Right atrium auricular region (tissue), 2 donors: ENCODE data around the gene AATF. TPM values are rescaled to one million over a fixed set of nuclear protein-coding genes. Genes with fewer than 3 reads are reported as not detected.
A peak's percentile ranks its signal among the peaks of the same experiment; 100 is the strongest.

Source experiments
- DNase-seq: peaks from one replicate; pipeline ENCODE4 v3.0.0-alpha.2; 2019; ENCODE audit warnings: low spot score
- H3K27ac ChIP-seq, 2 donors: fragments of 200-600 bp; sonication (generic); 1 replicate in 1 of 2; 2 replicates in 1 of 2; pipeline ENCODE4 v1.5.1; 2016 to 2019
- H3K27me3 ChIP-seq, 2 donors: fragments of 200-600 bp; sonication (generic); one replicate each; pipeline versions ENCODE4 v1.5.1 to v1.6.0; 2017 to 2019
- H3K36me3 ChIP-seq: fragments of 200-600 bp; sonication (generic); one replicate; pipeline ENCODE4 v1.5.1; 2016
- H3K4me1 ChIP-seq, 2 donors: fragments of 200-600 bp; sonication (generic); one replicate each; pipeline versions ENCODE4 v1.5.1 to v1.6.0; 2017 to 2019
- H3K4me3 ChIP-seq, 2 donors: fragments of 200-600 bp; sonication (generic); 1 replicate in 1 of 2; 2 replicates in 1 of 2; pipeline ENCODE4 v1.5.1; 2017 to 2019; ENCODE audit warnings: mild to moderate bottlenecking in 1 of 2, moderate library complexity in 1 of 2
- H3K9me3 ChIP-seq, 2 donors: fragments of 200-600 bp; sonication (generic); one replicate each; pipeline ENCODE4 v1.5.1; 2019
- total RNA-seq, 2 donors: library from RNA; depleted of rRNA; stranded (reverse); fragments of >200 nt; gene quantifications; one replicate each; pipeline ENCODE4 v1.1.0, GENCODE V29; 2016
- TF ChIP-seq, protein P1 (sequence below), 2 donors: fragments of 200-600 bp; sonication (generic); IDR thresholded peaks; one replicate each; pipeline ENCODE4 v1.5.1; 2019; ENCODE audit warnings: antibody characterized with exemption in 2 of 2

Gene AATF
- total RNA-seq, 2 donors from 2014 or later = 17.8 to 23.2 TPM

- H3K4me3 ChIP-seq = no peak overlapping the region
- H3K9me3 ChIP-seq = no peaks in the 10 kb centered on the region
- H3K27me3 ChIP-seq = peaks cover 76 to 91% of the 10 kb centered on the region in 2 donors
- H3K36me3 ChIP-seq = no peaks in the 10 kb centered on the region
- H3K27ac ChIP-seq = no peak overlapping the region
- H3K4me1 ChIP-seq = peaks cover 0 to 48% of the 10 kb centered on the region in 2 donors
- no peak for DNase-seq
- TF ChIP-seq, protein P1, sequence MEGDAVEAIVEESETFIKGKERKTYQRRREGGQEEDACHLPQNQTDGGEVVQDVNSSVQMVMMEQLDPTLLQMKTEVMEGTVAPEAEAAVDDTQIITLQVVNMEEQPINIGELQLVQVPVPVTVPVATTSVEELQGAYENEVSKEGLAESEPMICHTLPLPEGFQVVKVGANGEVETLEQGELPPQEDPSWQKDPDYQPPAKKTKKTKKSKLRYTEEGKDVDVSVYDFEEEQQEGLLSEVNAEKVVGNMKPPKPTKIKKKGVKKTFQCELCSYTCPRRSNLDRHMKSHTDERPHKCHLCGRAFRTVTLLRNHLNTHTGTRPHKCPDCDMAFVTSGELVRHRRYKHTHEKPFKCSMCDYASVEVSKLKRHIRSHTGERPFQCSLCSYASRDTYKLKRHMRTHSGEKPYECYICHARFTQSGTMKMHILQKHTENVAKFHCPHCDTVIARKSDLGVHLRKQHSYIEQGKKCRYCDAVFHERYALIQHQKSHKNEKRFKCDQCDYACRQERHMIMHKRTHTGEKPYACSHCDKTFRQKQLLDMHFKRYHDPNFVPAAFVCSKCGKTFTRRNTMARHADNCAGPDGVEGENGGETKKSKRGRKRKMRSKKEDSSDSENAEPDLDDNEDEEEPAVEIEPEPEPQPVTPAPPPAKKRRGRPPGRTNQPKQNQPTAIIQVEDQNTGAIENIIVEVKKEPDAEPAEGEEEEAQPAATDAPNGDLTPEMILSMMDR (IDR thresholded peaks at IDR 0.05) = no peak
Observed at GRCh38 chr17:36941265-36942010, 7.3 kb upstream of the AATF start.

DNA sequence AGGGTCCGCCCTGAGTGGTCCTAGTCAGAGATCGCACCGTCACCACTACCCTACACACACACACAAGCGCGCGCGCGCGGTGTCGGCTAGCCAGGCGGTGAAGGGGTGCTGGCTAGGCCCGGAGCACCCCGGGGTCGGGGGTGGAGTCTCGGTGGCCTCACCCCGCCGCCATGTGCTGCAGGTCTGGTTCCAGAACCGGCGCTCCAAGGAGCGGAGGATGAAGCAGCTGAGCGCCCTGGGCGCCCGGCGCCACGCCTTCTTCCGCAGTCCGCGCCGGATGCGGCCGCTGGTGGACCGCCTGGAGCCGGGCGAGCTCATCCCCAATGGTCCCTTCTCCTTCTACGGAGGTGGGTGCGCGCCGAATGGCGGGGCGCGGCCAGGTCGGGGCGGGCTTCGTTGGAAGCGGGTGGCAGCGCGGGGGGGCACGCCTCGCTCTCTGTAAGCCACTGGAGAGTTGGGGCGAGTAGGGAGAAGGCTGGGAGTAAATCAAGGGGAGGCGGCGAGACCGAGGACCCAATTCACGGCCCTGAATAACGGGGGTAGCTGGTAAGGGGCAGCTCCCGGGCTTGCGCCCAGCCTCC, 6.6 kb upstream of the AATF start:
- H3K27me3 ChIP-seq = peaks cover 74 to 90% of the 10 kb centered on the region in 2 donors
- no peak overlapping the region for H3K27ac ChIP-seq
- H3K4me3 ChIP-seq = peak overlapping the region in 1 of 2 donors; percentile 31
- no peak for DNase-seq
- H3K36me3 ChIP-seq = no peaks in the 10 kb centered on the region
- H3K9me3 ChIP-seq = no peaks in the 10 kb centered on the region
- TF ChIP-seq, protein P1 (IDR thresholded peaks at IDR 0.05) = no peak
- peaks cover 0 to 41% of the 10 kb centered on the region in 2 donors for H3K4me1 ChIP-seq

DNA sequence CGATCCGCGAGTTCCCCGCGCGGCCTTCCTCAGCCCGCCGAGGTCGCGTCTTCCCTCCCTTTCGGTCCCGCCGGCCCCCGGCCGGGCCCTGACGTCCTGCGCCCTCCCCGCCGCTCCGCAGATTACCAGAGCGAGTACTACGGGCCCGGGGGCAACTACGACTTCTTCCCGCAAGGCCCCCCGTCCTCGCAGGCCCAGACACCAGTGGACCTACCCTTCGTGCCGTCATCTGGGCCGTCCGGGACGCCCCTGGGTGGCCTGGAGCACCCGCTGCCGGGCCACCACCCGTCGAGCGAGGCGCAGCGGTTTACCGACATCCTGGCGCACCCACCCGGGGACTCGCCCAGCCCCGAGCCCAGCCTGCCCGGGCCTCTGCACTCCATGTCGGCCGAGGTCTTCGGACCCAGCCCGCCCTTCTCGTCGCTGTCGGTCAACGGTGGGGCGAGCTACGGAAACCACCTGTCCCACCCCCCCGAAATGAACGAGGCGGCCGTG, 6.1 kb upstream of the AATF start:
- H3K27me3 ChIP-seq = peaks cover 68 to 85% of the 10 kb centered on the region in 2 donors

GRCh38 chr17:36943250-36944191, 5.2 kb upstream of the AATF start:
- TF ChIP-seq, protein P1 (IDR thresholded peaks at IDR 0.05) = no peak
- H3K27ac ChIP-seq = no peak overlapping the region
- no peak for DNase-seq
- no peaks in the 10 kb centered on the region for H3K9me3 ChIP-seq
- peaks cover 0 to 35% of the 10 kb centered on the region in 2 donors for H3K4me1 ChIP-seq
- no peak overlapping the region for H3K4me3 ChIP-seq
- H3K36me3 ChIP-seq = no peaks in the 10 kb centered on the region
- H3K27me3 ChIP-seq = peaks cover 60 to 76% of the 10 kb centered on the region in 2 donors

More for the DNA sequence above, 6.1 kb upstream of the AATF start:
- TF ChIP-seq, protein P1 (IDR thresholded peaks at IDR 0.05) = no peak
- Histone ChIP-seq H3K4me1 (peaks cover 0 to 37% of the 10 kb centered on the region in 2 donors), H3K9me3 (no peaks in the 10 kb centered on the region), H3K27ac (no peak overlapping the region), H3K4me3 (peak overlapping the region in 1 of 2 donors; percentile 31), H3K36me3 (no peaks in the 10 kb centered on the region)
- no peak for DNase-seq

- H3K9me3 ChIP-seq = no peaks in the 10 kb centered on the region
- DNase-seq = no peak
- TF ChIP-seq, protein P1 (IDR thresholded peaks at IDR 0.05) = no peak
- H3K36me3 ChIP-seq = no peaks in the 10 kb centered on the region
- H3K4me3 ChIP-seq = no peak overlapping the region
- H3K27ac ChIP-seq = no peak overlapping the region
- peaks cover 0 to 31% of the 10 kb centered on the region in 2 donors for H3K4me1 ChIP-seq
- H3K27me3 ChIP-seq = peaks cover 52 to 66% of the 10 kb centered on the region in 2 donors
Observed at GRCh38 chr17:36944553-36944952, 4.2 kb upstream of the AATF start.
